Vagina (tissue), 2 donors: Measurements from ENCODE around the gene COQ5.

Experiments
- CTCF ChIP-seq, 3 experiments: fragments of 450-650 bp in 2 of 3; fragments of 200-600 bp in 1 of 3; sonication (generic) in 1 of 3; IDR thresholded peaks; one replicate each; pipeline ENCODE4 v1.5.1; 2017 to 2019; ENCODE audit warnings: antibody characterized with exemption in 3 of 3, mild to moderate bottlenecking in 2 of 3, moderate library complexity in 2 of 3
- POLR2A ChIP-seq, 2 donors: fragments of 450-650 bp; IDR thresholded peaks; one replicate each; pipeline ENCODE4 v1.6.1; 2017; ENCODE audit warnings: antibody characterized with exemption in 2 of 2, mild to moderate bottlenecking in 2 of 2, moderate library complexity in 2 of 2

- TF ChIP-seq CTCF (IDR thresholded peaks at IDR 0.05) (no peak), POLR2A (IDR thresholded peaks at IDR 0.05) (no peak)
Measured at GRCh38 chr12:120468821-120469449, 60.0 kb downstream of the COQ5 start.
